ENCODE measurements around the gene ITPR2. TPM values are rescaled to one million over a fixed set of nuclear protein-coding genes. Genes with fewer than 3 reads are reported as not detected.
"Not testable (repeated sequence)": the region's sequence is repeated elsewhere in the genome, so short reads cannot be mapped to it uniquely, and the experiment has no call there.

Gene ITPR2
- total RNA-seq, 2 experiments from 2014 or later, result 33.5 to 34.6 TPM

DNA sequence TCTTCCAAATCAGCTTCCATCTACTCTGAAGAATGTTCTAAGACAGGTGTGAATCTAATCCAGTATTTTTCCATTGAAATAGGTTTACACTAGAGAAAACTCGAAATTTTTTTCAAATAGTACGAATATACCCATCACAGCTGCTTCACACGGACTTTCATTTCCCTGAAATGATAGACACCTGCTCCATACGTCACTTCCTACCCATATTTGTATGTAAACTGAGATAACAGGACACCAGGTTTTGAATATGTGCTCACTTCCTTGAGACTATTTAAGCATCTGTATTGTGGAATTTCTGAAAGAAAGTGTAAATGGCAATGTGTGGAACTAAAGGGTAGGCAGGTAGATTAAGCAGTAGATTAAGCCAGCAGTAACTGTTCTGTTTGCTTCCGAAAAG is 13.4 kb upstream of the ITPR2 start:
- no peak overlapping the region for H3K4me3 Mint-ChIP-seq
- ATAC-seq, result no peak
- POLR2A ChIA-PET, result interaction anchor here (1.2 to 1.3 kb wide), 2 partner anchors 13 to 14 kb away, joined by 5 to 8 read pairs; partner anchors contain the start of gene ITPR2
- H3K9me3 Mint-ChIP-seq (ENCODE audit: insufficient read depth), result no peaks in the 10 kb centered on the region
- peaks cover 8% of the 10 kb centered on the region for H3K4me1 Mint-ChIP-seq (ENCODE audit: low read depth)
- peaks cover 15% of the 10 kb centered on the region for H3K27me3 Mint-ChIP-seq (ENCODE audit: low read depth)
- DNase-seq, result no peak
- CTCF ChIA-PET, result interaction anchor here (1.5 to 2.1 kb wide), 5 partner anchors 8 to 39 kb away, joined by 3 to 16 read pairs (median 6); partner anchors contain the start of gene ITPR2
- H3K27ac Mint-ChIP-seq, result no peak overlapping the region
- H3K36me3 Mint-ChIP-seq (ENCODE audit: low read depth), result no peaks in the 10 kb centered on the region

DNA sequence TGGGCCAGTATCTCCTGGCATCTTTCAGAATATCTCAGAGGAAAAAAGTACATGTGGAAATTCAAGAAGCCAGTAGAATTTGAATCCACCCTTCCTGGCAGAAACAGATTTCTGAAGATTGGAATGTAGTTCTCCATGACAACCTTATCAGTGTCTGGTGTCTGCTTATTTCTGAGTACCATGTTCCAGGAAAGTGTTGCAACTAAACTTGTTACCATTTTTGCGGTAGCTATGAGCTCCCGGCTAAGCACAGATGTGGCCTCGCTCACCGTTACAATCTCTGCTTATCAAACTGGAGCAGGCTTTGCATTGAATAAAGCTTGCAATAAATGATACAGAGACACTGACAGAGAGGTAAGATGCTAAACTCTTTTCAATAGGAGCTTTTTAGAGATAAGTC is 13.0 kb upstream of the ITPR2 start:
- ChIA-PET POLR2A (interaction anchor here (1.2 to 1.3 kb wide), 2 partner anchors 12 to 14 kb away, joined by 5 to 8 read pairs; partner anchors contain the start of gene ITPR2), CTCF (interaction anchor here (1.5 to 2.1 kb wide), 5 partner anchors 8 to 39 kb away, joined by 3 to 16 read pairs (median 6); partner anchors contain the start of gene ITPR2)
- no peaks in the 10 kb centered on the region for H3K9me3 Mint-ChIP-seq (ENCODE audit: insufficient read depth)
- no peak overlapping the region for H3K27ac Mint-ChIP-seq
- peaks cover 18% of the 10 kb centered on the region for H3K27me3 Mint-ChIP-seq (ENCODE audit: low read depth)
- no peak for DNase-seq
- no peaks in the 10 kb centered on the region for H3K36me3 Mint-ChIP-seq (ENCODE audit: low read depth)
- no peak overlapping the region for H3K4me3 Mint-ChIP-seq
- no peak for ATAC-seq
- H3K4me1 Mint-ChIP-seq (ENCODE audit: low read depth), result peaks cover 8% of the 10 kb centered on the region

DNA sequence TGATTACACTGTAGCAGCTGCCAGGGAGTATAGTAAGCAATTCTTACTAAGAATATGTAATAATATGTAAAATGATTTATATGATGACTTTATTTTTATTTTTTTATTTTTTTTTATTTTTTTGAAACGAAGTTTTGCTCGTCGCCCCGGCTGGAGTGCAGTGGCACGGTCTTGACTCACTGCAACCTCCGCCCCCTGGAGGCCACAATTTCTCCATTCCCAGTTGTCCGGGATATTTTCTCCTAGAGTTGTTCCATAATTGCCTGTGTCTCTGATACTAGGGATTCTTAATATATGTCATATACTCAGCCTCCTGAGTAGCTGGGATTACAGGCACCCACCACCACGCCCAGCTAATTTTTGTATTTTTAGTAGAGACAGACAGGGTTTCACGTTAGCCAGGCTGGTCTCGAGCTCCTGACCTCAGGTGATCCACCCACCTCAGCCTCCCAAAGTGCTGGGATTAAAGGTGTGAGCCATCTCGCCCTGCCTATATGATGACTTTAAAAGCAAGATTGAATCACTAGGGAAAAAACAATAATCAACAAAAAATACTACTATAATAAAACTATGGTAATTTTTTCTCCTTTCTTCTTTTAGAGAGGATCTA is 12.2 kb upstream of the ITPR2 start:
- Mint-ChIP-seq H3K27ac (no peak overlapping the region), H3K9me3 (ENCODE audit: insufficient read depth) (no peaks in the 10 kb centered on the region), H3K36me3 (ENCODE audit: low read depth) (no peaks in the 10 kb centered on the region), H3K4me3 (no peak overlapping the region), H3K4me1 (ENCODE audit: low read depth) (peaks cover 8% of the 10 kb centered on the region), H3K27me3 (ENCODE audit: low read depth) (peaks cover 17% of the 10 kb centered on the region)
- DNase-seq, result no peak
- CTCF ChIA-PET, result interaction anchor here (1.5 to 2.1 kb wide), 5 partner anchors 9 to 40 kb away, joined by 3 to 16 read pairs (median 6); partner anchors contain the start of gene ITPR2
- ATAC-seq, result no peak
- POLR2A ChIA-PET, result interaction anchor here (1.3 kb wide), 1 partner anchor 12 kb away, joined by 8 read pairs; the partner anchor contains the start of gene ITPR2

DNA sequence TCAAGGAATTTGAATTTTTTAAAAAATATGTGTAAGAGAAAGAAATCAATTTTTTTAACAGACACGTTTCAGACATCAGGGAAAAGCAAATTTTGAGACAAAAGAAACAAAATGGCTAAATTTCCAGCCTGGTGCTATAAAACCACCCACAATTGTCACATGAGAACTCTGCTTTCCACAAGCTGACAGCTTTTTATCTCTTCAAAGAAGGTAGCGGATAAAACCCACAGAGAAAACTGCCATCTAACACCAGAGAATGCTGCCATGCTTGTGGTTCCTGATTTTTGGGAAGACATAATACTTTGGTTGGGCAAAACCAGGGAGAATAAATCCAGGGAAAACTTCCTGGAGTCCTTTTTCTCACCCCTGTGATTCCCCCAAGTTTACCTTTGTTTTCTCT is 10.3 kb upstream of the ITPR2 start:
- POLR2A ChIA-PET, result no interaction called here

DNA sequence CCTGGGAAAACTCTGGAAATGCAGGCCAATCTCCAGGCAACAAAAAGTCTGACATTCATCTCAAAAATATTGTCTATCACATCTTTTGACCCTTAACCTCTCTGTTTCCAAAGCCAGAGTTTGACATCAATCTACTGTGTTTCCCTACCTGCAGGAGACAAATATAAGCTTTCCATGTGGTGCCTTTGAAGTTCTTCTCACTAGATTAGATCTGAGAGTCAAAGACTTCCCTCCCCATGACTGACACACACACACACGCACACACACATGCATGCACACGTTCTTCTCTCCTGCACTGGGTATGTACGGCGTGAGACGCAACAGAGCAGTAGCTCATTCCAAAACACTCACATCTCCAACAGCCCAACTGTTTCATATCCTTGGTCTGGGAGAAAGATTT is 8.1 kb upstream of the ITPR2 start:
- no peak overlapping the region for H3K27ac Mint-ChIP-seq
- no peaks in the 10 kb centered on the region for H3K36me3 Mint-ChIP-seq (ENCODE audit: low read depth)
- DNase-seq (no peak), ATAC-seq (no peak)
- no peaks in the 10 kb centered on the region for H3K9me3 Mint-ChIP-seq (ENCODE audit: insufficient read depth)
- peaks cover 6% of the 10 kb centered on the region for H3K27me3 Mint-ChIP-seq (ENCODE audit: low read depth)
- peaks cover 5% of the 10 kb centered on the region for H3K4me1 Mint-ChIP-seq (ENCODE audit: low read depth)
- POLR2A ChIA-PET, result interaction anchor here (0.8 kb wide), 1 partner anchor 8 kb away, joined by 4 read pairs; the partner anchor contains the start of gene ITPR2
- H3K4me3 Mint-ChIP-seq, result no peak overlapping the region
- CTCF ChIA-PET, result interaction anchor here (1.5 to 3.8 kb wide), 3 partner anchors 8 to 44 kb away, joined by 5 to 22 read pairs (median 8); partner anchors contain the start of gene ITPR2

More for the DNA sequence above, 10.3 kb upstream of the ITPR2 start:
- Mint-ChIP-seq H3K27me3 (ENCODE audit: low read depth) (peaks cover 10% of the 10 kb centered on the region), H3K36me3 (ENCODE audit: low read depth) (no peaks in the 10 kb centered on the region), H3K4me3 (no peak overlapping the region), H3K4me1 (ENCODE audit: low read depth) (peaks cover 8% of the 10 kb centered on the region), H3K9me3 (ENCODE audit: insufficient read depth) (no peaks in the 10 kb centered on the region), H3K27ac (no peak overlapping the region)
- ATAC-seq, result no peak
- CTCF ChIA-PET, result interaction anchor here (0.8 to 3.8 kb wide), 3 partner anchors 9 to 43 kb away, joined by 3 to 22 read pairs (median 4); partner anchors contain the start of gene ITPR2
- DNase-seq, result no peak

DNA sequence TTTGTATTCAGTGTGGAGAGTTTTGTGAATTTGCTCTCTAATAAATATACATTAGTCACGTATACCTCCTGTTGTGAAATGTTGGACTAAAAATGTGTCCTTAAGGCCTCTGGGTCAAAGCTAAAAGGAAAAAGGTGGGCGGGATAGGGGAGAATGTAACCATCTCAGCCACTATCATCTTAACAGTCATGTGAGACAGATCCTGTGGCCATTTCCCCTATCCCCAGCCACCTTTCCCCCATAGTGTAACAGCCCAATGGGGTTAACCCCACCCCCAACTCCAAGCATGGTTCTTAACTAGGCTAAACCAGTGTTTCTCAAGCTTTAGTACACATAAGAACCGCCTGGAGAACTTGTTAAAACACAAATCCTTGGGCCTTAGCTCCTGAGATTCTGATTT is 6.5 kb upstream of the ITPR2 start:
- H3K27ac Mint-ChIP-seq, result no peak overlapping the region
- no peaks in the 10 kb centered on the region for H3K9me3 Mint-ChIP-seq (ENCODE audit: insufficient read depth)
- no peak for ATAC-seq
- H3K4me1 Mint-ChIP-seq (ENCODE audit: low read depth), result no peaks in the 10 kb centered on the region
- DNase-seq, result no peak
- POLR2A ChIA-PET, result no interaction called here
- H3K4me3 Mint-ChIP-seq, result no peak overlapping the region
- H3K36me3 Mint-ChIP-seq (ENCODE audit: low read depth), result no peaks in the 10 kb centered on the region
- H3K27me3 Mint-ChIP-seq (ENCODE audit: low read depth), result peaks cover 4% of the 10 kb centered on the region
- CTCF ChIA-PET, result interaction anchor here (2.1 kb wide), 1 partner anchor 45 kb away, joined by 8 read pairs; no protein-coding TSS in a partner anchor

DNA sequence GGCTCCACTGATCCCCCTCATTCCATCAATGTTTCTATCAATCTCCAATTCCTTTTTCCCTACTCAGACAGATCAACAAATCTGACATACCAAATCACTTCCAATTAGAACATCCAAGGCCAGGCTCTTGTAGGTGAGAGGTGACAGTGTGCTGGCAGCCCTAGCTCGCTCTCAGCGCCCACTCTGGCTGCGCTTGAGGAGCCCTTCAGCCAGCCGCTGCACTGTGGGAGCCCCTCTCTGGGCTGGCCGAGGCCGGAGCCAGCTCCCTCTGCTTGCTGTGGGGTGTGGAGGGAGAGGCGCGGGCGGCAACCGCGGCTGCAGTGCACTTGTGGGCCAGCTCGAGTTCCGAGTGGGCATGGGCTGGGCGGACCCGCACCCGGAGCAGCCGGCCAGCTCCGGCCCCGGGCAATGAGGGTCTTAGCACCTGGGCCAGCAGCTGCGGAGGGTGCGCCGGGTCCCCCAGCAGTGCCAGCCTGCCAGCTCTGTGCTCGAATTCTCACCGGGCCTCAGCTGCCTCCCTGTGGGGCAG is 6.0 kb upstream of the ITPR2 start:
- ATAC-seq (no peak), DNase-seq (no peak)
- no peak overlapping the region for H3K4me3 Mint-ChIP-seq
- peaks cover 4% of the 10 kb centered on the region for H3K27me3 Mint-ChIP-seq (ENCODE audit: low read depth)
- no peaks in the 10 kb centered on the region for H3K36me3 Mint-ChIP-seq (ENCODE audit: low read depth)
- ChIA-PET CTCF (interaction anchor here (1.9 kb wide), 1 partner anchor 46 kb away, joined by 6 read pairs; no protein-coding TSS in a partner anchor), POLR2A (interaction anchor here (0.6 kb wide), 1 partner anchor 89 kb away, joined by 3 read pairs; no protein-coding TSS in a partner anchor)
- peaks cover 3% of the 10 kb centered on the region for H3K4me1 Mint-ChIP-seq (ENCODE audit: low read depth)
- H3K9me3 Mint-ChIP-seq (ENCODE audit: insufficient read depth), result no peaks in the 10 kb centered on the region
- no peak overlapping the region for H3K27ac Mint-ChIP-seq

DNA sequence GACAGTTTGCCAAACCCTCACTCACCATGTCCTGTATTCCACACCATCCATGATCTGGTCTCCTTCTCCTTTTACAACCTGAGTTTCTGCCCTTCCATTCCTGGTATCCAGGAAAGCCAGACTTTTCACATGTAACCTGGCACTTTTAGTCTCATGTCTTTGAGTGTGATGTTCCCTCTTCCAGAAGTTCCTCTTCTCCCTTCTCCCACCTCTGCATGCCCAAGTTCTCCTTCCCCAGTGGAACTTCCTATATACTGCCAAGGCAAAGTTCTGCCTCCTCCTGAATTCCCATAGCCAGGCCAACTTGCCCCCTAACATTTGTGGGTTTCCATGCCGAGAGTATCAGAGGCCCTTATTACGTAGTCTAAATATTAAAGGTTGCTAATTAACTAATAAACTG is 3.2 kb upstream of the ITPR2 start:
- ATAC-seq, result no peak
- Mint-ChIP-seq H3K4me1 (ENCODE audit: low read depth) (peaks cover 17% of the 10 kb centered on the region), H3K4me3 (no peak overlapping the region)

DNA sequence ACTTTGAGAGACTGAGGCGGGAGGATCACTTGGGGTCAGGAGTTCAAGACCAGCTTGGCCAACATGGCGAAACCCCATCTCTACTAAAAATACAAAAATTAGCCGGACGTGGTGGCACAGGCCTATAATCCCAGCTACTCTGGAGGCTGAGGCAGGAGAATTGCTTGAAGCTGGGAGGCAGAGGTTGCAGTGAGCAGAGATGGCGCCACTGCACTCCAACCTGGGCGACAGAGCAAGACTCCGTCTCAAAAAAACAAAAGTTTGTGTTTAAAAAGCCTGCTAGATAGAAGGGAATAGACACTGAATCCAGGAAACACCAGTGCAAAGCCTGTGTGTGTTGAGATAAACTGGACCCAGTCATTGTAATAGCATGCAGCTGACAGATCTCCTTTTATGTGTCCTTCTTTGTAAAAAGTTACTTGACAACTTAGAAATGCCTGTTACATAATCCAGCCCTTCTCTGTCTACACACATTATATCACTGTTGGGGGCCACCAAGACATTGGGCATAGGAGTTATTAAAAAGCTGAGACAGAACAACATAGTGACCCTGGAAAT is 1.6 kb upstream of the ITPR2 start:
- peaks cover 31% of the 10 kb centered on the region for H3K4me1 Mint-ChIP-seq (ENCODE audit: low read depth)
- ATAC-seq; H3K27me3 Mint-ChIP-seq (ENCODE audit: low read depth); DNase-seq; H3K4me3 Mint-ChIP-seq; H3K27ac Mint-ChIP-seq; H3K9me3 Mint-ChIP-seq (ENCODE audit: insufficient read depth): not testable (repeated sequence)
- POLR2A ChIA-PET, result interaction anchor here (1.2 to 1.3 kb wide), 2 partner anchors 9 to 188 kb away, joined by 3 to 5 read pairs; no protein-coding TSS in a partner anchor
- H3K36me3 Mint-ChIP-seq (ENCODE audit: low read depth), result peaks cover 14% of the 10 kb centered on the region
- CTCF ChIA-PET, result interaction anchor here (0.8 to 4.4 kb wide), 13 partner anchors 8 to 180 kb away, joined by 3 to 38 read pairs (median 6); partner anchors contain the start of gene TM7SF3

More for the DNA sequence above, 3.2 kb upstream of the ITPR2 start:
- Mint-ChIP-seq H3K36me3 (ENCODE audit: low read depth) (peaks cover 5% of the 10 kb centered on the region), H3K27me3 (ENCODE audit: low read depth) (peaks cover 3% of the 10 kb centered on the region), H3K27ac (no peak overlapping the region), H3K9me3 (ENCODE audit: insufficient read depth) (no peaks in the 10 kb centered on the region)
- ChIA-PET POLR2A (no interaction called here), CTCF (interaction anchor here (0.6 to 1.5 kb wide), 3 partner anchors 10 to 49 kb away, joined by 3 to 5 read pairs (median 3); no protein-coding TSS in a partner anchor)
- DNase-seq, result no peak

DNA sequence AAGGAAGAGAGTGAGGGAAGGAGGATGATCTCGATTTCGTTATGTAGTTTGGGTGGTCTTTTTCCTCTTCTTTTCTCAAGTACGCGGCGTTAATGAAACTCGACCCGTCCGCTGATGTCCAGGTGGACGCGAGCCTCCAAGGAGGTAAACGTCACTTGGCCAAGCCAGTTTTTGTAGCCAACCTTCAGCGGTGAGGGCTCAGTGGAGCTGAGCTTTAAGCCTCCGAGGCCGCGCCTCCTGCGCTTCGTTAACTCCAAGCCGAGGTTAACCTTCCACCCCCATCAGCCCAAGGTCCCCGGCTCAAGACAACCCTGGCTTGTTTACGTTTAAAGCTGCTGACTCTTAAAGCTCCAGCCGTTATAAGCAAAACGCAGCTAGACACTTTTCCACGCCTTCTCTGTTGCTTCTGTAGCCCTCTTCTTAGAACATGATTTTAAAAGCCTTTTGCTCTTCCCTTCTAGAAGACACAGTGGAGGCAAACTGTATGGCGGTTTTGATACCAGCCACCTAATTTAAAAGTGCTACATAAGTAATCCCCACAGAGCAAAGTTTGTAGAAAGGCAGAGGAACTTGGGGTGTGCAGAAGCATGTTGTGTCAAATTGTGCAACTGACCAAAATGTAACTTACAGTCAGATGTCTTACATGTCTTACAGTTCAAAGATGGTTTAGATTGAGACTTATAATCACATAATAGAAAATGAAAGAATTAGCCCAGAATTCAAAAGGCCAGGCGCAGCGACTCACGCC is 923 bp upstream of the ITPR2 start:
- peaks cover 35% of the 10 kb centered on the region for H3K4me1 Mint-ChIP-seq (ENCODE audit: low read depth)
- ATAC-seq, result no peak
- POLR2A ChIA-PET, result interaction anchor here (0.6 to 2.0 kb wide), 12 partner anchors 9 to 1755 kb away, joined by 3 to 9 read pairs (median 3); partner anchors contain the start of gene TM7SF3
- DNase-seq, result peak; percentile 60
- peaks cover 14% of the 10 kb centered on the region for H3K36me3 Mint-ChIP-seq (ENCODE audit: low read depth)
- CTCF ChIA-PET, result interaction anchor here (0.8 to 4.4 kb wide), 16 partner anchors 9 to 472 kb away, joined by 3 to 38 read pairs (median 6); partner anchors contain the start of gene TM7SF3
- peak overlapping the region; percentile 93 for H3K4me3 Mint-ChIP-seq
- peak overlapping the region; percentile 82 for H3K27ac Mint-ChIP-seq
- no peaks in the 10 kb centered on the region for H3K9me3 Mint-ChIP-seq (ENCODE audit: insufficient read depth)
- no peaks in the 10 kb centered on the region for H3K27me3 Mint-ChIP-seq (ENCODE audit: low read depth)
